NCI-H69 (cell line): ENCODE measurements around the gene TMA7B.
"Not testable (repeated sequence)": the region's sequence is repeated elsewhere in the genome, so short reads cannot be mapped to it uniquely, and the experiment has no call there.

ENCODE experiments used
- DNase-seq: peaks from one replicate; lab custom pipeline; 2025; lab: John Stamatoyannopoulos, UW

TMA7B gene

DNA sequence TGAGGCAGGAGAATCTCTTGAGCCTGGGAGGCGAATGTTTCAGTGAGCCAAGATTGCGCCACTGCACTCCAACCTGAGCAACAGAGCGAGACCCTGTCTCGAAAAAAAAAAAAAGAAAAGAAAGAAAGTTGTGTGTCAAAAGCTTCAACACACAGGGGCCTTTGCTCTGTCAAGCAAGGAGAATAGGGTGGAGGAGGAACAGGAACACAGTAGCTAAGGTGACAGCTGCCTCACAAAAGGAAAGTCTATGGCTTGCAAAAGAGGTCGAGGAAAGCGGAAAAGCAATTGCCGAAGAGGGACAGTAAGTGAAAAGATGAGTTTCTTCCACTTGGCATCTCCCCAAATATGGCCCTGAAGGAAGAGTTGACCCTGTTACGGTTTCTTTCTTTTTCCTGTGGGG lies 26.5 kb upstream of the TMA7B start:
- DNase-seq: no peak

DNA sequence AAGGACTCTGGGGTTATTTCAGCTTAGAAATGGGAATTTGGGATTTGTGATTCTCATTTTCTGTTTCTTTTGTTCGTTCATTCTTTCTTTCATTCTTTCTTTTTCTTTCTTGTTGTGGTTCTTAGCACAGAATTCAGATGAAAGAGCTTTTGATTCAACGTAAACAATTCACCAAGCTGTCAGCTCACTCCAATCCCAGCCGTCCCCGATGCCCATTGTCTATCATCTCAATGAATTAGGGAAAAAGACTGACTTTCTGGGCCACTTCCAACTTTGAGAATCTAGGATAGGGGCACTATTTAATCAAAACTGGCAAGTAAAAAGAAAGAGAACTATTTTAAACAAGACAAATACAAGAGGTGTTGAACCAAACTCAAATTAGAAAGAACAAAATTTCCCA lies 25.1 kb upstream of the TMA7B start:
- no peak for DNase-seq

DNA sequence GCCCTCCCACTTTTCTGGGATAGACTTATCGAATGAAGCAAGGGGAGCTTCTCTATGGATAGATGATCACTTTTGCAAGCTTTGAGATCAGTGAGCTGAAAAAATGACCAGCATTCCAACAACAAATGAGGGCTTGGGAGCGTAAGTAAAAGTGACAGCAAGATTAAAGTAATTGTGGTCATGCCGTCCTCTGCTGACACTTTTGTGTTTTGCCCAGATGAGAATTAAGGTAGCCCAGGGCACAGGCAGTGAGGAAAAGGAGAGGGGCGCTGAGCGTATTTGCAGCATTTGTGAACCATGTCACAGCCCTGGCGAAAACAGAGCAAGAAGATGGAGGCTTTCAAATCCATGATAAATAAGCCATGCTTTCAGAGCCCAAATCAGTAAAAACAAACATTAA lies 24.6 kb upstream of the TMA7B start:
- no peak for DNase-seq

GRCh38 chr22:39936523-39937145 lies 23.6 kb upstream of the TMA7B start:
- DNase-seq: no peak

DNA sequence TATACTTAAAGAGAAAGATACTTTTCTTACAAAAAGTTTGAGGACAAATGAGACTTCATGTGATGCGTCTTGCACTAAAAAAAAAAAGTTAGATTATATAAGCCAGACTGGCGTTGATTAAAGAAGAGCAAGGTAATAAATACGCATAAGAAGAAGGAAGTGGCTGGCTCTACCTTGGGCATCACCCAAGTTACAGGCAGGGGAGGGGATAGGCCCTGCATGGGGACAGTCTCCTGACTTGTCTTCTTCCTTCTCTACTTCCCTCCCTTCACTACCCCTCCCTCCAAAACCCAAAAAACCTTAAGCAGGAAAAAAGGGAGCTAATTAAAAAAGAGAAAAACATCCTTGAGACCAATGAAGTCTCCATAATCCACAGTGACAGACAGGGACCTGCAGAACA lies 22.3 kb upstream of the TMA7B start:
- no peak for DNase-seq

- no peak for DNase-seq
Observed at GRCh38 chr22:39938509-39939111, 21.6 kb upstream of the TMA7B start.

GRCh38 chr22:39939830-39940229 lies 20.4 kb upstream of the TMA7B start:
- no peak for DNase-seq

DNA sequence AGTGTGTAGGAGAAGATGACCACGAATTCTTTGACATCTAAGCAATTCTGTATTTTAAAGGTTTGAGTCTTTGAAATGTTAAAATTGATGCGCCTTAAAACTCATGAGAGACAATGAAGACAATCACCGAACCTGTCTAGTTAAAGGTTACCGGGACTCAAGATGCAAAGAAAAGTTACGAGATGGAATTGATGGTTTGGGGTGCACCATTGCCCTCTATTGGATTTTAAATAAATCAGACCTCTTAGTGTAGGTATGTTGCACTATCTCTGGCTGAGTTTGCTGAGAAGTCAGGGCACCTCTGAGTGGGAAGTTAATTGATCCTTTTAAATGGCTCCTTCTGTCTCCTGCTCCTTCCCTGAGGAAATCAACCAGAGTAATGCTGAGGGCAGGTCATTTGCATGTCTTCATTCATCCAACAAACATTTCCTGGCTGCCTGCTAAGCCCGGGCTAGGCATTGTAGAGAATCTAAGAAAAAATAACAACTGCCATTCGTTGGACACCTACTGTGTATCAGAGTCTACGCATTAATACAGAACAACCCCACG lies 19.4 kb upstream of the TMA7B start:
- peak; percentile 79 for DNase-seq

DNA sequence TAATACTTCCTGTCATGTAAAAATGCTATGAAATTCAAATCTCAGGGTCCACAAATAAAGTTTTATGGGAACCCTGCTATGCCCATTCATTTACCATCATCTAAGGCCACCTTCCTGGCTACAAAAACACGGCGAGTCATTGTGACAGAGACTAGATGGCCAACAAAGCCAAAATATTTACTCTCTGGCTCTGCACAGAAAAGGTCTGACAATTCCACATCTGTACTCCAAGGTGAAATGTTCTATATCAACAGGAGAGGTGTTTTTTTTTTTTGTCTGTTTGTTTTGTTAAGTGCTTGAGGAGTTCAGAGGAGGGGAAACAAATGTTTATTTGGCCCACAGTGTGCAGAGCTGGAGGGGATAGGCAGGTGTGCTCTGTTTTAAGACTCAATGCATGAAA lies 18.6 kb upstream of the TMA7B start:
- peak; percentile 95 for DNase-seq

GRCh38 chr22:39942439-39943230 lies 17.6 kb upstream of the TMA7B start:
- peak; percentile 18 for DNase-seq

DNA sequence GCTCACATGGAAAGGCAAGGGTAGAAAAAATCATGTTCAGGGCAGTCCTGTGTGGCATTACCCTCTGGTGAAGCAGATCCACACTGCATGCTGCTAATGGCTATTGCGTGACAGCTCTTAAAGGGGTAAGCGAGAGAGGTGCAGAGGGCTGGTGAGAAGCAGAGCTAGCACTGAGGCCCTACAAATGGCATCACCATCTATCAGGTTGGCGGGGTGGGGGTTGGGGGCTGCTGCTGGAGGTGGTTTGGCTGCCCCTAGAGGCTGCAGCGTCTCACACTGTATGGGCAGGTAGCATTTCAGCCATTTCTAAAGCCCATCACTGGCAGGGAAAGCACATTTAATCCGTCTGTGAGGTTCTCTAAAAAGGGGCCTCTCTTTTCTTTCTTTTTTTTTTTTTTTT lies 16.9 kb upstream of the TMA7B start:
- DNase-seq: peak; percentile 86

DNA sequence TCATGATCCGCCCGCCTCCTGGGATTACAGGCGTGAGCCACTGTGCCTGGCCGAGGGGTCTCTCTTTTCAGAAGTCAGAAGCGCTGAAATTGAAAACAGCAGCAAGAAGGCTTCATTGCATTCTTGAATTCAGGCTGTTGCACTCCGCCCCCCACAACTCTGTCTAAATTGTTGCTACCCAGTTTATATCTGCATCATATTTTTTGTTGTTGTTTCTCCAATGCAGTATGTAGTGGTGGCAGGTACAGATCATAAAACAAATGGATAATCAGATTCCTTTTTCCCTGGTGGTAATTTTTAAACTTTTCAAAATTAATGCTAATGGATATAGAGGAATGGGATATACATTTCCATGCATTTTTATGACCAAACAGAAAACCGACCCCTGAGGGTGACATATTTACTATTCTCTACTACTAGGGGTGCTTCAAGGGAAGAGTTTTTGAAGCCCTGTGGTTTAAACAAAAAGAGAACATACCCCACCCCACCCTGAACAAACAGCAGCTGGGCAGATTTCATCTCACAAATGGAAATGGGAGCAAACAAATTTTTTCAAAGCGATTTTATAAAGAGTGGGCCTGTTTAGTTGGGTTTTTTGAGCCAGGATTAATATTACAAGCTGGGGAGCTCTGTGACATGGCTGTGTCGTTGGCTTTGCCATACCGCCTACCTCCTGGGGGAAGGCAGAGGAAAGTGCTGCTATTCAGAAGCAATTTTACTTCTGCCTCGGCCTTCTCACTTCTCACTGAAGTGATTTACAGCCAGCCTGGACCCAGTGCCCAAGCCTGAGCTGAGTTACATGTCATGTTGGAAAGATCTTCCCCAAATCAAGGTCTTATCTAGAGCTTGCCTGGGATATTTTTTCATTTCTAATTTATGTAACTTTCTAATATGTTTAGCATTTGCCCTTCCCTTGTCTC lies 16.0 kb upstream of the TMA7B start:
- DNase-seq: peak; percentile 85

DNA sequence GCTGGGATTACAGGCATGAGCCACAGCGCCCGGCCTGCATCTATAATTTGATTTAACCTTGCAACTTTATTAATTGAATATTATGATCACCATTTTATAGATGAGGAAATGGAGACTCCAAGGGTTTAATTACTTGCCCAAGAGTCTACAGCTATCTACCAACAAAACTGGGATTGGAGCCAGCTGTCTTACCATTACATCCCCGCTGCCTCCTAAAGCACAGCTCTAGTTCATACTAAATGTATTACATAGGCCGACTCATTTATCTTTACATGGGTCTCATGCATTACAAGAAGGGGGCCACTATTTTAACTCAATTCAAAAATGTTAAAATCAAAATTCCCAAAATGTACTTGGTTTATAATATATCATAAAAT lies 14.1 kb upstream of the TMA7B start:
- DNase-seq: peak; percentile 40

DNA sequence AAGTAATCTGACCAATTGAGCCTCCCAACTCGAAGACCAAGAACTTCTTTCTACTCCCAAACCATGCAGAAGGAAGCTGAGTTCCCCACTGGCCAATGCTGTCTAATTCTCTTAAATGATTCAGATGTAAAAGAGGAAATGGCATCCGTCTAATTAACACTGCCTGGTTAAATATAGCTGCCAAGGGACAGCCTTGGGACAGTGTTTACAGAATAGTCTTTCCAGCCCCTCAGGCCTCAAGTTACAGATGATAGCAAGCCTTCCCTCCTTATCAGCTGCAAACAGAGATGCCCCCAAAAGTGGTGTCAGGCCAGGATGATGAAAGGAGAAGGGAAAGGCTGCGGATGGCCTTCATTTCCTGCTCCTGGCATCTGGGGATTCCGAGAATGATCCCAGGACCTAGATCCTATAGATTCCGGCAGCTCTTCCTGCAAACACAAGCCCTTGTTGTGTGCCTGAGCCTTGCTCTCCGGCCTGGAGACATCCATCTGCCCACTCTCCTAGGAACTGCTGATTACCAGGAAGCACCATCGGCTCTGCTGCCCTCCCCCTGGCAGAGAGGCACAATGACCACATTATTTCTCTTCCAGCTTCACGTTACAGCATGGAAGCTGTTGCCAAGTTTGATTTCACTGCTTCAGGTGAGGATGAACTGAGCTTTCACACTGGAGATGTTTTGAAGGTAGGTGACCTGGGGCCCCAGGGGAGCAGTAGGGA lies 13.5 kb upstream of the TMA7B start:
- DNase-seq: peak; percentile 92

- peak; percentile 41 for DNase-seq
Observed at GRCh38 chr22:39947220-39948216, 12.7 kb upstream of the TMA7B start.

- DNase-seq: no peak
Observed at GRCh38 chr22:39949964-39950737, 10.0 kb upstream of the TMA7B start.

DNA sequence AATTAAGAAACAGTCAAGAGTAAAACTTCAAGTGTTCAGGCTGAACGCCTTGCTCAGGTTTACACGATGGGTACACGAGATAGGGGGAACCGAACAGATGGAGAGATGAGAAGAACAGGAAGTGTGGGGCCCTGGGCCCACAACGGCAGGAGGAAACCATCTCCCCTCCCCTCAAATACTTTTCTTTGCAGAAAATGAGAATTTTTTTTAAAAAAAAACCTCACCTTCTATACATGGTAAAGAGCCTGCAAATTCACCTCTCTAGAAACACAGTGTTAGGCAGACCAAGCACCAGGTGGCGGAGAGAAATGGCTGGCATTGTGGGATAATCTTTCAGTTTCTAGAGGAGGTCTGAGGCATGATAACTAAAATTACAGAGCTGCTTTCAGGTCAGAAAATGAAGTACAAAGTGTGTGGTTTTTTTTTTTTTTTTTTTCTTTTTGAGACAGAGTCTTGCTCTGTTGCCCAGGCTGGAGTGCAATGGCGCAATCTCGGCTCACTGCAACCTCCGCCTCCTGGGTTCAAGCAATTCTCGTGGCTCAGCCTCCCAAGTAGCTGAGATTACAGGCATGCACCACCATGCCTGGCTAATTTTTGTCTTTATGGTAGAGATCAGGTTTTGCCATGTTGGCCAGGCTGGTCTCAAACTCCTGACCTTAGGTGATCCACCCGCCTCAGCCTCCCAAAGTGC lies 8.4 kb upstream of the TMA7B start:
- DNase-seq: not testable (repeated sequence)

DNA sequence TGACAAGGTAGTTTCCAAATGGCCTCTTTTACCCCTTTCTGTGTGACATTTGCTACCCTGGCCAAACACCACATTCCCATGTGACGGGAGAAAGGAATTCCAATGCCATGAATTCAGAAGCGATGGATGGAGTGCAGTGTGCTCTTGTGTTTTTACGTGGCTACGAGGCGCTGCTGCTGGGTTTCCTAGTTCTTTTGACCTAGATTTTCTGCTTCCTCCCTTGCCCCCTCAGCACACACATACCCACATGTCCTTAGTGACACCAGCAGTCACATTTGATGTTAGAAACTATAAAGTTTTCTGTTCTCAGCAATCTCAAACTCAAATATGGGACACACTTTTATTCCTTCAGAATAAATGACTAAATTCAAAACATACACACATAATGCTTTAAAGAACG lies 7.8 kb upstream of the TMA7B start:
- DNase-seq: no peak

DNA sequence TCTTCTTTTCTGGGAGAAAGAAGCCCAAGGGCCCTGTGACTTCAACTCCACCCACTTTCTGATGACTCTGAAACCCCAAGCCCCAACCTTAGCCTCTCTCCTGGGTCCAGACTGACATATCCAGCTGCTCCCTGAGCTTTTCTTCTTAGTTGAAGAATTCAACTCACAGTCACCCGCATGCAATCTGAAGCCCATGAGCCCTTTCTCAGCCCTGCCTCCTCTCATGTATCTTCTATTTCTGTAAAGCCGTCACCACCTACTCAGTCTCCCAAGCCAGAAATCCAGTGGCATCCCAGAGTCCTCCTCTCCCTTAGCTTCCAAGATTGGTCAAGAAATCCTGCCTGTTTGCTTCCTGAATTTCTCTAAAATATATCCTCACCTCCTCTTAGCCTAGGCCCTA lies 7.1 kb upstream of the TMA7B start:
- no peak for DNase-seq
